Measurements from ENCODE around the gene CEP85L.
A peak's percentile ranks its signal among the peaks of the same experiment; 100 is the strongest.

- TF ChIP-seq CTCF (IDR thresholded peaks at IDR 0.05) = no peak
- no peak for TF ChIP-seq EZH2phosphoT487 (IDR thresholded peaks at IDR 0.05; ENCODE audit: borderline replicate concordance, low read depth)
- TF ChIP-seq JUND (IDR thresholded peaks at IDR 0.05) = no peak
- no peak for TF ChIP-seq EP300 (IDR thresholded peaks at IDR 0.05; ENCODE audit: borderline replicate concordance in 1 of 2, low read depth in 1 of 2, low read length in 1 of 2)
- peak; percentile 10; the same call in 1 of the 2 replicates for TF ChIP-seq TAF1 (IDR thresholded peaks at IDR 0.05; ENCODE audit: borderline replicate concordance, low read depth, low read length)
- no peak for TF ChIP-seq NRF1 (IDR thresholded peaks at IDR 0.05; ENCODE audit: low read depth, low read length)
- TF ChIP-seq, protein P1, sequence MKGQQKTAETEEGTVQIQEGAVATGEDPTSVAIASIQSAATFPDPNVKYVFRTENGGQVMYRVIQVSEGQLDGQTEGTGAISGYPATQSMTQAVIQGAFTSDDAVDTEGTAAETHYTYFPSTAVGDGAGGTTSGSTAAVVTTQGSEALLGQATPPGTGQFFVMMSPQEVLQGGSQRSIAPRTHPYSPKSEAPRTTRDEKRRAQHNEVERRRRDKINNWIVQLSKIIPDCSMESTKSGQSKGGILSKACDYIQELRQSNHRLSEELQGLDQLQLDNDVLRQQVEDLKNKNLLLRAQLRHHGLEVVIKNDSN (IDR thresholded peaks at IDR 0.05; ENCODE audit: borderline replicate concordance, low read depth) = no peak
Measured at GRCh38 chr6:118650582-118651281, 659 bp downstream of the CEP85L start.

All from SK-N-SH (cell line).